ENCODE measurements around the gene SNX8.
"Not testable (repeated sequence)": the region's sequence is repeated elsewhere in the genome, so short reads cannot be mapped to it uniquely, and the experiment has no call there.

SNX8 gene

DNA sequence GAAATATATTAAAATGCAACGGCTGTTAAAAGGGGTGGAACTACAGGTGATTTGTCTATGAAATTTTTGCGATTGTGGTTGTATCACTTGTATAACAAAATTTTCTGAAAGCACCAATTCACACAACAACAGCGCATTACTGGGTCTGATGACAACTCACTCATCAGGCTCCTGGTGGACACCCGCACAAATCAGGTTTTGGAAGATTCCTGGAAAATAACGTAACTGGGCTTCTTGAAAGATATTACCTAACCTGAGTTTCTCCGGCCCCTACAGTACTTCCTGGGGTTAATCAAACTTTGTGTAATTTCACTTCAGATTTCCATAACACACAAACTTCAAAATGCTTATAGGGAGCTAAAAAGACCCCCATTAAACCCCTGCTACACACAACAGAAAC, 7.6 kb downstream of the SNX8 start:
- H3K4me2 ChIP-seq, result no peak overlapping the region
- no peaks in the 10 kb centered on the region for H3K4me1 ChIP-seq (ENCODE audit: low read depth, poor library complexity, severe bottlenecking)
- H3K27ac ChIP-seq, result no peak overlapping the region
- no peak overlapping the region for H3K4me3 ChIP-seq (IDR thresholded peaks at IDR 0.05; ENCODE audit: insufficient read depth, low read depth, low read length)
- no peaks in the 10 kb centered on the region for H4K20me1 ChIP-seq (ENCODE audit: insufficient read depth)
- no peaks in the 10 kb centered on the region for H3K36me3 ChIP-seq (ENCODE audit: insufficient read depth)
- no peaks in the 10 kb centered on the region for H3K27me3 ChIP-seq (ENCODE audit: insufficient read depth, low read depth)
- H3K9ac ChIP-seq, result no peak overlapping the region
- H2AFZ ChIP-seq (ENCODE audit: low read depth), result no peak overlapping the region
- H3K79me2 ChIP-seq (ENCODE audit: insufficient read depth, low read depth), result peaks cover 23% of the 10 kb centered on the region; the same call in 1 of the 2 replicates
- TF ChIP-seq, protein P1, sequence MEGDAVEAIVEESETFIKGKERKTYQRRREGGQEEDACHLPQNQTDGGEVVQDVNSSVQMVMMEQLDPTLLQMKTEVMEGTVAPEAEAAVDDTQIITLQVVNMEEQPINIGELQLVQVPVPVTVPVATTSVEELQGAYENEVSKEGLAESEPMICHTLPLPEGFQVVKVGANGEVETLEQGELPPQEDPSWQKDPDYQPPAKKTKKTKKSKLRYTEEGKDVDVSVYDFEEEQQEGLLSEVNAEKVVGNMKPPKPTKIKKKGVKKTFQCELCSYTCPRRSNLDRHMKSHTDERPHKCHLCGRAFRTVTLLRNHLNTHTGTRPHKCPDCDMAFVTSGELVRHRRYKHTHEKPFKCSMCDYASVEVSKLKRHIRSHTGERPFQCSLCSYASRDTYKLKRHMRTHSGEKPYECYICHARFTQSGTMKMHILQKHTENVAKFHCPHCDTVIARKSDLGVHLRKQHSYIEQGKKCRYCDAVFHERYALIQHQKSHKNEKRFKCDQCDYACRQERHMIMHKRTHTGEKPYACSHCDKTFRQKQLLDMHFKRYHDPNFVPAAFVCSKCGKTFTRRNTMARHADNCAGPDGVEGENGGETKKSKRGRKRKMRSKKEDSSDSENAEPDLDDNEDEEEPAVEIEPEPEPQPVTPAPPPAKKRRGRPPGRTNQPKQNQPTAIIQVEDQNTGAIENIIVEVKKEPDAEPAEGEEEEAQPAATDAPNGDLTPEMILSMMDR (conservative IDR thresholded peaks at IDR 0.05; ENCODE audit: low read depth, low read length), result no peak

DNA sequence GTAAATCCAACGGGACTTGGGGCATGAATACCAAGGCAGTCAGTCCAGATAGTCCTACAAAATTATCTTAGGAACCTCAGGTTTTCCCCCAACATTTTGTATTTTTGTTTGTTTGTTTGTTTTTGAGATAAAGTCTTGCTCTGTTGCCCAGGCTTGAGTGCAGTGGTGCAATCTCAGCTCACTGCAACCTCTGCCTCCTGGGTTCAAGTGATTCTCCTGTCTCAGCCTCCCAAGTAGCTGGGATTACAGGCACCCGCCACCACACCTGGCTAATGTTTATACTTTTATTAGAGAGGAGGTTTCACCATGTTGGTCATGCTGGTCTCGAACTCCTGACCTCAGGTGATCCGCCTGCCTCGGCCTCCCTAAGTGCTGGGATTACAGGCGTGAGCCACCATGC, 9.0 kb downstream of the SNX8 start:
- H3K27me3 ChIP-seq (ENCODE audit: insufficient read depth, low read depth); H3K4me1 ChIP-seq (ENCODE audit: low read depth, poor library complexity, severe bottlenecking); H2AFZ ChIP-seq (ENCODE audit: low read depth); H4K20me1 ChIP-seq (ENCODE audit: insufficient read depth); H3K36me3 ChIP-seq (ENCODE audit: insufficient read depth); H3K27ac ChIP-seq; H3K9ac ChIP-seq; H3K4me2 ChIP-seq; H3K4me3 ChIP-seq (IDR thresholded peaks at IDR 0.05; ENCODE audit: insufficient read depth, low read depth, low read length): not testable (repeated sequence)
- peaks cover 14% of the 10 kb centered on the region; the same call in 1 of the 2 replicates for H3K79me2 ChIP-seq (ENCODE audit: insufficient read depth, low read depth)

DNA sequence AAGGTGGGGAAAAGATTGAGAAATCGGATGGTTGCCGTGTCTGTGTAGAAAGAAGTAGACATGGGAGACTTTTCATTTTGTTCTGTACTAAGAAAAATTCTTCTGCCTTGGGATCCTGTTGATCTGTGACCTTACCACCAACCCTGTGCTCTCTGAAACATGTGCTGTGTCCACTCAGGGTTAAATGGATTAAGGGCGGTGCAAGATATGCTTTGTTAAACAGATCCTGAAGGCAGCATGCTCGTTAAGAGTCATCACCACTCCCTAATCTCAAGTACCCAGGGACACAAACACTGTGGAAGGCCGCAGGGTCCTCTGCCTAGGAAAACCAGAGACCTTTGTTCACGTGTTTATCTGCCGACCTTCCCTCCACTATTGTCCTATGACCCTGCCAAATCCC, 10.7 kb downstream of the SNX8 start:
- not testable (repeated sequence) for H3K79me2 ChIP-seq (ENCODE audit: insufficient read depth, low read depth); H3K36me3 ChIP-seq (ENCODE audit: insufficient read depth); H3K4me1 ChIP-seq (ENCODE audit: low read depth, poor library complexity, severe bottlenecking); H2AFZ ChIP-seq (ENCODE audit: low read depth); H3K9ac ChIP-seq; H4K20me1 ChIP-seq (ENCODE audit: insufficient read depth); H3K4me2 ChIP-seq; H3K27ac ChIP-seq; H3K27me3 ChIP-seq (ENCODE audit: insufficient read depth, low read depth); H3K4me3 ChIP-seq (IDR thresholded peaks at IDR 0.05; ENCODE audit: insufficient read depth, low read depth, low read length)

GRCh38 chr7:2302743-2303397, 11.4 kb downstream of the SNX8 start:
- H3K27me3 ChIP-seq (ENCODE audit: insufficient read depth, low read depth); H3K4me3 ChIP-seq (IDR thresholded peaks at IDR 0.05; ENCODE audit: insufficient read depth, low read depth, low read length); H3K4me1 ChIP-seq (ENCODE audit: low read depth, poor library complexity, severe bottlenecking); H3K79me2 ChIP-seq (ENCODE audit: insufficient read depth, low read depth); H3K27ac ChIP-seq; H3K36me3 ChIP-seq (ENCODE audit: insufficient read depth); H2AFZ ChIP-seq (ENCODE audit: low read depth); H3K4me2 ChIP-seq; H4K20me1 ChIP-seq (ENCODE audit: insufficient read depth); H3K9ac ChIP-seq: not testable (repeated sequence)

DNA sequence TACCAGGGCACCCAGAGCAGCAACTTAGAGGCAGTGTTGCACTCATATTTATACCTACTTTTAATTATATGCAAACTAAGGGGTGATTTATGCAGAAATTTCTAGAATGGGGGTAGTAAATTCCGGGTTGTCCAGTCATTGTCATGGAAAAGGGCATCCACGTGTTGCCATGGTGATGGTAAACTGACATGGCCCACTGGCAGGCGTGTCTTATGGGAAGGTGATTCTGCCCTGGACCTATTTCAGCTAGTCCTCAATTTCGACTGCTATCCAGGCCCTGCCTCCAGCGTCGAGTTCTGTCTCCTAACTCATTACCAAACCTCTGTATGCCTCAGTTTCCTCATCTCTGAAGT, 12.8 kb downstream of the SNX8 start:
- Histone ChIP-seq H3K36me3 (ENCODE audit: insufficient read depth) (no peaks in the 10 kb centered on the region), H3K9ac (no peak overlapping the region), H3K27ac (no peak overlapping the region), H3K27me3 (ENCODE audit: insufficient read depth, low read depth) (no peaks in the 10 kb centered on the region), H3K4me2 (no peak overlapping the region), H3K4me1 (ENCODE audit: low read depth, poor library complexity, severe bottlenecking) (no peaks in the 10 kb centered on the region), H3K79me2 (ENCODE audit: insufficient read depth, low read depth) (no peaks in the 10 kb centered on the region), H3K4me3 (IDR thresholded peaks at IDR 0.05; ENCODE audit: insufficient read depth, low read depth, low read length) (no peak overlapping the region), H4K20me1 (ENCODE audit: insufficient read depth) (no peaks in the 10 kb centered on the region), H2AFZ (ENCODE audit: low read depth) (no peak overlapping the region)
- TF ChIP-seq, protein P1 (conservative IDR thresholded peaks at IDR 0.05; ENCODE audit: low read depth, low read length), result no peak

DNA sequence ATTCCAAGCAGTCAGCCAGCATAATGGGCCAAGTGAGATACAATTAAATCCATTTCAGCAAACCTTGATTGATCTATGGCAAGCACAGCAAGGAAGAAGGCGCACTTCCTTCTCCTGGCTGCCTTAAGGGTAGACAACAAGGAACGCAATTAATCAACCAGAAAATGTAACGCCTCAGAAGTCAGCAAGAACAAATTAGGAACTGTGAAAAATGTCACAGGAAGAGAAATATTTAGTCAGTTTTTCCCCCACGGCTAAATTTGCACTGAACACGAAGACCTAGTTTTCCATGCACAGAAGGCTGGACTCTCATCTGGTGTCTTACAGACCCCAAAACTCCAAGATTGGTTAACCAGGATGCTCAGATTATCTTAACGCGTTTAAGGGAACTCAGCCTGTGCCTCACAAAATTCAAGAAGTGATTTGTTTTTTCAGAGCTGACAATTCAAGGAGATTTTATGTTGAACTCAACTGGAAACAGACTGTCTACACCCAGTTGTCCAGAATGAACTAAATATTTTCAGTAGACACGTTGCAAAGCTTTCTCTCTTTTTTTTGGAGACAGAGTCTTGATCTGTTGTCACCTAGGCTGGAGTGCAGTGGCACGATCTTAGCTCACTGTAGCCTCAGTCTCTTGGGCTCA, 14.2 kb downstream of the SNX8 start:
- Histone ChIP-seq H3K27me3 (ENCODE audit: insufficient read depth, low read depth) (no peaks in the 10 kb centered on the region), H2AFZ (ENCODE audit: low read depth) (no peak overlapping the region), H3K27ac (no peak overlapping the region), H3K9ac (no peak overlapping the region), H3K36me3 (ENCODE audit: insufficient read depth) (no peaks in the 10 kb centered on the region), H3K4me3 (IDR thresholded peaks at IDR 0.05; ENCODE audit: insufficient read depth, low read depth, low read length) (no peak overlapping the region), H3K4me2 (no peak overlapping the region), H3K79me2 (ENCODE audit: insufficient read depth, low read depth) (no peaks in the 10 kb centered on the region), H4K20me1 (ENCODE audit: insufficient read depth) (no peaks in the 10 kb centered on the region), H3K4me1 (ENCODE audit: low read depth, poor library complexity, severe bottlenecking) (no peaks in the 10 kb centered on the region)
- TF ChIP-seq, protein P1 (conservative IDR thresholded peaks at IDR 0.05; ENCODE audit: low read depth, low read length), result no peak

Measured in KMS-11 (cell line).